Non-pigmented ciliary epithelial cell (primary cell): Measurements from ENCODE around the gene LRP1B.

Experiments used
- DNase-seq: peaks from one replicate; pipeline ENCODE4 v3.0.0-alpha.2; 2010; ENCODE audit warnings: low read depth

LRP1B gene

GRCh38 chr2:140247451-140248195, 1883.2 kb downstream of the LRP1B start:
- no peak for DNase-seq

- DNase-seq: no peak
These were observed 1883.9 kb downstream of the LRP1B start for GRCh38 chr2:140246957-140247356.

GRCh38 chr2:140246058-140246457, 1884.8 kb downstream of the LRP1B start:
- no peak for DNase-seq

- DNase-seq: no peak
These were observed 1887.9 kb downstream of the LRP1B start for GRCh38 chr2:140242889-140243288.

GRCh38 chr2:140234116-140234515, 1896.7 kb downstream of the LRP1B start:
- DNase-seq: no peak

- DNase-seq: no peak
These were observed 1919.9 kb downstream of the LRP1B start for GRCh38 chr2:140210963-140211362.

- DNase-seq: no peak
These were observed 1925.7 kb downstream of the LRP1B start for GRCh38 chr2:140205093-140205492.

- DNase-seq: no peak
These were observed 1927.5 kb downstream of the LRP1B start for GRCh38 chr2:140203347-140203746.

GRCh38 chr2:140201572-140201971, 1929.2 kb downstream of the LRP1B start:
- no peak for DNase-seq

- DNase-seq: no peak
These were observed 1930.1 kb downstream of the LRP1B start for GRCh38 chr2:140200764-140201163.

- no peak for DNase-seq
These were observed 1930.5 kb downstream of the LRP1B start for GRCh38 chr2:140200307-140200706.

GRCh38 chr2:140199312-140199711, 1931.5 kb downstream of the LRP1B start:
- DNase-seq: no peak

GRCh38 chr2:140187086-140187485, 1943.7 kb downstream of the LRP1B start:
- DNase-seq: no peak

- no peak for DNase-seq
These were observed 1944.5 kb downstream of the LRP1B start for GRCh38 chr2:140186313-140186712.

- DNase-seq: no peak
These were observed 1945.7 kb downstream of the LRP1B start for GRCh38 chr2:140185076-140185475.

- no peak for DNase-seq
These were observed 1947.6 kb downstream of the LRP1B start for GRCh38 chr2:140183056-140183765.
